Medulla oblongata (tissue), 1 donor: ENCODE results near the gene SRCAP.
"Not testable (repeated sequence)": the region's sequence is repeated elsewhere in the genome, so short reads cannot be mapped to it uniquely, and the experiment has no call there.

Source experiments
- DNase-seq: peaks from one replicate; pipeline ENCODE4 v3.0.0-alpha.2; 2015; ENCODE audit errors: extremely low spot score

Gene SRCAP

DNA sequence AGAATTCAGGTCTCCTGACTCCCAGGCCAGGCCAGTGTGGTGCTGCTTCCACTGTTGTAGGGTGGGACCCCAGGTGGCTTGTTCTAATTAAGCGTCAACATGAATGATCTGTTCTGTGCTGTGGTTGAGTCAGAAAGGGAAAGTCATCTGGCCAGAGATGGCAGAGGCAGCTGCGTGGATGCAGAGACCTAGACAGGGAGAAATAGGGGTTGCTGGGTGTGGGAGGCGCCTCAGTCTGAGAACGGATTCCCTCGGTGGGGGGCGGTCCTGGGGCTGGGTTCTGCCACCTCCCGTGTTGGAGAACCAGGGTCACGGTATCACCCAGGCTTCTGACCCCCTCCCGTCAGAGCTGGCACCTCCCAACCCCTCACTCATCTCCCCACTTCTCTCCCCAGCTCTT, 35.2 kb upstream of the SRCAP start:
- DNase-seq: no peak

- DNase-seq: no peak
Measured at GRCh38 chr16:30664616-30665109, 34.3 kb upstream of the SRCAP start.

GRCh38 chr16:30665155-30665829, 33.7 kb upstream of the SRCAP start:
- no peak for DNase-seq

- no peak for DNase-seq
Measured at GRCh38 chr16:30665830-30666190, 33.2 kb upstream of the SRCAP start.

GRCh38 chr16:30666681-30667080, 32.3 kb upstream of the SRCAP start:
- DNase-seq: no peak

GRCh38 chr16:30667361-30667905, 31.5 kb upstream of the SRCAP start:
- DNase-seq: no peak

- DNase-seq: no peak
Measured at GRCh38 chr16:30668393-30668792, 30.6 kb upstream of the SRCAP start.

GRCh38 chr16:30669026-30669902, 29.7 kb upstream of the SRCAP start:
- no peak for DNase-seq

- no peak for DNase-seq
Measured at GRCh38 chr16:30669903-30670824, 28.8 kb upstream of the SRCAP start.

GRCh38 chr16:30675143-30675542, 23.8 kb upstream of the SRCAP start:
- no peak for DNase-seq

GRCh38 chr16:30677931-30678585, 20.9 kb upstream of the SRCAP start:
- no peak for DNase-seq

GRCh38 chr16:30678586-30678970, 20.4 kb upstream of the SRCAP start:
- DNase-seq: no peak

- no peak for DNase-seq
Measured at GRCh38 chr16:30680326-30680725, 18.6 kb upstream of the SRCAP start.

DNA sequence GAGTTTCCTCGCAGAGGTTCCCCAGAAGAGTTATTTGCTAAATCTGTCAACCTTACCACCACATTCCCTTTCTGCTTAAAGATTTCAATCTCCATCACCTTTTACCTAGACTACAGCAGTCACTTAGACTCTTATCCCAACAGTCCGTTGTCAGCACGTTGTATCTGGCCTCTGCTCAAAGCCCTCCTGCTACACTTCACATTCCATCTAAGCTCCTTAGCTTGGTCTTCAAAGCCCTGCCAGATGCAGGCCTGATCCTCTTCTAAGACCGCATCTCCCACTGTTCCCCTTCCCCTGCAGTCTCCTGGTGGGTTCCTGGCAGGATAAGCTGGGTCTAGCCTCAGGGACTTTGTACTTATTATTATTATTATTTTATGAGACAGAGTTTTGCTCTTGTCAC, 10.3 kb upstream of the SRCAP start:
- DNase-seq: no peak

DNA sequence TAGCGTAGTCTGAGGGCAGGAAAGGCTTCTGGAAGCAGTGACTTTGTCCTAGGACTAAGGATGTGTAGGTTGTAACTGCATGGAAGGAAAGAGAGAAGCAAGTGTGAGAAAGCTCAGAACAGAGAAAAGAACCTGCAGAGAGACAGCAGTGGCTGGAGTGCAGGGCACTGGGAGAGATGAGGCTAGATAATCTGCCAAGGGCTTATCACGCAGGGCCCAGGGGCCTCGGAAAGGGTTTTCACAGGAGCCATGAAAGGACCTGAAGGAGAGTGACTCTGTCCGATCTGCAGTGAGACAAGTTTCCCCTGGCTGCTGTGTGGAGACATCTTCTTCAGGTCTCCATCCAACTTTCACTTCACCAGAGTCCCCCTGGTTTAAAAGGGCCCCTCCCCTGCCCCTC, 7.1 kb upstream of the SRCAP start:
- DNase-seq: no peak

GRCh38 chr16:30692396-30693064, 6.4 kb upstream of the SRCAP start:
- DNase-seq: no peak

- no peak for DNase-seq
Measured at GRCh38 chr16:30694926-30695693, 3.9 kb upstream of the SRCAP start.

DNA sequence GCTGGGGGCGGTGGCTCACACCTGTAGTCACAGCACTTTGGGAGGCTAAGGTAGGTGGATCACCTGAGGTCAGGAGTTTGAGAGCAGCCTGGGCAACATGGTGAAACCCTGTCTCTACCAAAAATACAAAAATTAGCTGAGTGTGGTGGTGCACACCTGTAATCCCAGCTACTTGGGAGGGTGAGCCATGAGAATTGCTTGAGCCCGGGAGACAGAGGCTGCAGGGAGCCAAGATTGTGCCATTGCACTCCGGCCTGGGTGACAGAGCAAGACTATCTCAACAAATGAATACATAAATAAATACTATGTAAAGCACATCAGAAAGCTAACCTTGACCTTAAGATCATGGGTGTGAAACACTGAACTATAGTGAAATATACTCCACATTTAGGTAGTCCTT, 2.3 kb upstream of the SRCAP start:
- DNase-seq: not testable (repeated sequence)

DNA sequence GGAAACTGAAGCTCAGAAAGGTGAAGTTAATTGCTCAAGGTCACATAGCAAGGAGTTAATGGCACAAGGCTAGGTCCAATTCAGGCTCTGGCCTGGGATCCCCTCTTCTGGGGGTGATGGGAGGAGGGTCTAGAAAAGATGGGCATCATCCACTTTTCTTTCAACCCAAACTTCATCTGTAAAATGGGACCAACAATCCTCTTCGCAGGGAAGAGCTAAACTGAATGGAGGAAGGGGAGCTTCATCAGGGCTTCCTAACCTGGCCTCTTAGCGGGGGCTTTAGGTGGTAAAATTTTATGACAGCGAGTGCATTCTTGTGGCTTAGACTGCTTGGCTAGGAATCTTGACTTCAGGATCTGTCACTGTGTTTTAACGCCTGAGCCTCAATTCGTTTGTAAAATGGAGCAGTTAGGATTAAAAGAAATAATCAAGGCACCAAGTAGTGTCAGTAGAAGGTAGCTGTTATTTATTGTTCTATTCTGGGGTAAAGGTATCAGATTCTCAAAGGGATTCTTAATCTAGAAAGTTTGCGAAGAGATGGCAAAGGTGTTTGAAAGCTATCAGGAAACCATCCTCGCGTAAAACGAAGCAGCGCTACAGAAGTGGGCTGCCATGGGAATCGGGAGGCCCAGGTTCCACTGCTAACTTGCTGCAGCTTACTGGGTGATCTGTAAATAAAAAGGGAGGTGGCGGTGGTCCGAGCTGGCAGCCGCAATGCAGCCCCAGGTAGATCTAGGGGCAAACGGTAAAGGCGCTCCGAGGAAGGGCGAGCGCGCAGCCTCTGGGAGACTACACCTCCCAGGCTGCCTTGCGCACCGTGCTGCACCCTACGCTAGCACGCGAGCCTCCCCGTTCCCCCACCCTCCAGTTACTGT, 1.5 kb upstream of the SRCAP start:
- DNase-seq: no peak
